Measurements from ENCODE around the gene INCENP. TPM values are rescaled to one million over a fixed set of nuclear protein-coding genes. Genes with fewer than 3 reads are reported as not detected.

Gene INCENP
- total and polyA plus RNA-seq, 2 donors (not counting 1 experiment from before 2014, with no cell fraction given): 8.9 to 37.8 TPM

- intact Hi-C loops (cut with micrococcal nuclease): no loop called here
- TF ChIP-seq EZH2 (IDR thresholded peaks at IDR 0.05; ENCODE audit: borderline replicate concordance, insufficient read depth, low read depth, low read length, poor library complexity, severe bottlenecking) (no peak), CTCF (IDR thresholded peaks at IDR 0.05) (no peak)
- peaks cover 2% of the 10 kb centered on the region for H3K4me1 Mint-ChIP-seq
- no peaks in the 10 kb centered on the region for H3K27me3 ChIP-seq (replicated peaks in 1 of 4; ENCODE audit: control extremely low read depth in 1 of 4, control insufficient read depth in 3 of 4, insufficient read depth in 4 of 4, low read length in 3 of 4)
- H3K9me3 Mint-ChIP-seq (ENCODE audit: insufficient read depth): no peaks in the 10 kb centered on the region
- no peaks in the 10 kb centered on the region for H3K4me1 ChIP-seq (ENCODE audit: control insufficient read depth in 2 of 2, insufficient read depth in 2 of 2, low read length in 2 of 2)
- ChIA-PET POLR2A (no interaction called here), CTCF (interaction anchor here (2.1 kb wide), 1 partner anchor 52 kb away, joined by 4 read pairs; no protein-coding TSS in a partner anchor)
- no peaks in the 10 kb centered on the region for H4K20me1 ChIP-seq (ENCODE audit: control insufficient read depth, insufficient read depth, low read length, poor library complexity, severe bottlenecking)
- 95% methylated on average over 12 of the region's 16 CpGs for WGBS (ENCODE audit: insufficient coverage)
- H3K27me3 Mint-ChIP-seq: no peaks in the 10 kb centered on the region
- H3K4me3 ChIP-seq (ENCODE audit: control extremely low read depth in 1 of 5, extremely low read depth in 1 of 5, insufficient read depth in 1 of 5, low read depth in 2 of 5, low read length in 4 of 5): no peak overlapping the region
- H3K79me2 ChIP-seq (ENCODE audit: control insufficient read depth, insufficient read depth, low read length): peaks cover 60% of the 10 kb centered on the region
- no peak overlapping the region for H3K27ac ChIP-seq (ENCODE audit: low read length in 2 of 2)
- peaks cover 3 to 42% of the 10 kb centered on the region in 2 experiments for H3K36me3 ChIP-seq (replicated peaks in 1 of 2; ENCODE audit: control extremely low read depth in 1 of 2, control insufficient read depth in 1 of 2, extremely low read depth in 1 of 2, insufficient read depth in 2 of 2, low read length in 1 of 2)
- no peak overlapping the region for H3K4me3 Mint-ChIP-seq
- no peak overlapping the region for H3K27ac Mint-ChIP-seq
- ATAC-seq (ENCODE audit: low read depth) (no peak), DNase-seq (no peak)
- no peak overlapping the region for H3K4me2 ChIP-seq (replicated peaks; ENCODE audit: low read depth, low read length, poor library complexity, severe bottlenecking)
- no peak overlapping the region for H2AFZ ChIP-seq (ENCODE audit: insufficient read depth, low read depth, low read length, poor library complexity, severe bottlenecking)
- H3K9me3 ChIP-seq (ENCODE audit: control extremely low read depth in 1 of 3, control insufficient read depth in 2 of 3, insufficient read depth in 1 of 3, low read length in 2 of 3): no peaks in the 10 kb centered on the region
- no peak overlapping the region for H3K9ac ChIP-seq (ENCODE audit: low read length)
Observed at GRCh38 chr11:62133328-62134065, 9.7 kb downstream of the INCENP start.

- Histone ChIP-seq H4K20me1 (ENCODE audit: control insufficient read depth, insufficient read depth, low read length, poor library complexity, severe bottlenecking) (no peaks in the 10 kb centered on the region), H3K79me2 (ENCODE audit: control insufficient read depth, insufficient read depth, low read length) (peaks cover 21% of the 10 kb centered on the region), H3K27ac (ENCODE audit: low read length in 2 of 2) (no peak overlapping the region), H3K27me3 (replicated peaks in 1 of 4; ENCODE audit: control extremely low read depth in 1 of 4, control insufficient read depth in 3 of 4, insufficient read depth in 4 of 4, low read length in 3 of 4) (no peaks in the 10 kb centered on the region), H3K36me3 (replicated peaks in 1 of 2; ENCODE audit: control extremely low read depth in 1 of 2, control insufficient read depth in 1 of 2, extremely low read depth in 1 of 2, insufficient read depth in 2 of 2, low read length in 1 of 2) (peaks cover 0 to 37% of the 10 kb centered on the region in 2 experiments), H2AFZ (ENCODE audit: insufficient read depth, low read depth, low read length, poor library complexity, severe bottlenecking) (no peak overlapping the region), H3K9me3 (ENCODE audit: control extremely low read depth in 1 of 3, control insufficient read depth in 2 of 3, insufficient read depth in 1 of 3, low read length in 2 of 3) (no peaks in the 10 kb centered on the region), H3K4me2 (replicated peaks; ENCODE audit: low read depth, low read length, poor library complexity, severe bottlenecking) (no peak overlapping the region), H3K4me3 (ENCODE audit: control extremely low read depth in 1 of 5, extremely low read depth in 1 of 5, insufficient read depth in 1 of 5, low read depth in 2 of 5, low read length in 4 of 5) (no peak overlapping the region), H3K4me1 (ENCODE audit: control insufficient read depth in 2 of 2, insufficient read depth in 2 of 2, low read length in 2 of 2) (no peaks in the 10 kb centered on the region), H3K9ac (ENCODE audit: low read length) (no peak overlapping the region)
- CTCF ChIA-PET: no interaction called here
- POLR2A ChIA-PET: no interaction called here
- no peak for TF ChIP-seq CTCF (IDR thresholded peaks at IDR 0.05)
- no peak for TF ChIP-seq EZH2 (IDR thresholded peaks at IDR 0.05; ENCODE audit: borderline replicate concordance, insufficient read depth, low read depth, low read length, poor library complexity, severe bottlenecking)
- no peak overlapping the region for H3K4me3 Mint-ChIP-seq
- H3K9me3 Mint-ChIP-seq (ENCODE audit: insufficient read depth): no peaks in the 10 kb centered on the region
- no peak overlapping the region for H3K27ac Mint-ChIP-seq
- no peak for DNase-seq
- no peak for ATAC-seq (ENCODE audit: low read depth)
- WGBS (ENCODE audit: insufficient coverage): 97% methylated on average over 5 of the region's 7 CpGs
- H3K4me1 Mint-ChIP-seq: peaks cover 2% of the 10 kb centered on the region
- intact Hi-C loops (cut with micrococcal nuclease): no loop called here
- no peaks in the 10 kb centered on the region for H3K27me3 Mint-ChIP-seq
Observed at GRCh38 chr11:62137276-62137861, 13.6 kb downstream of the INCENP start.

Measured in B cell (primary cell).